NCI-H82 (cell line): ENCODE data around the gene USF2.

Experiments used
- DNase-seq: peaks from one replicate; lab custom pipeline; 2025; lab: John Stamatoyannopoulos, UW

The USF2 gene

DNA sequence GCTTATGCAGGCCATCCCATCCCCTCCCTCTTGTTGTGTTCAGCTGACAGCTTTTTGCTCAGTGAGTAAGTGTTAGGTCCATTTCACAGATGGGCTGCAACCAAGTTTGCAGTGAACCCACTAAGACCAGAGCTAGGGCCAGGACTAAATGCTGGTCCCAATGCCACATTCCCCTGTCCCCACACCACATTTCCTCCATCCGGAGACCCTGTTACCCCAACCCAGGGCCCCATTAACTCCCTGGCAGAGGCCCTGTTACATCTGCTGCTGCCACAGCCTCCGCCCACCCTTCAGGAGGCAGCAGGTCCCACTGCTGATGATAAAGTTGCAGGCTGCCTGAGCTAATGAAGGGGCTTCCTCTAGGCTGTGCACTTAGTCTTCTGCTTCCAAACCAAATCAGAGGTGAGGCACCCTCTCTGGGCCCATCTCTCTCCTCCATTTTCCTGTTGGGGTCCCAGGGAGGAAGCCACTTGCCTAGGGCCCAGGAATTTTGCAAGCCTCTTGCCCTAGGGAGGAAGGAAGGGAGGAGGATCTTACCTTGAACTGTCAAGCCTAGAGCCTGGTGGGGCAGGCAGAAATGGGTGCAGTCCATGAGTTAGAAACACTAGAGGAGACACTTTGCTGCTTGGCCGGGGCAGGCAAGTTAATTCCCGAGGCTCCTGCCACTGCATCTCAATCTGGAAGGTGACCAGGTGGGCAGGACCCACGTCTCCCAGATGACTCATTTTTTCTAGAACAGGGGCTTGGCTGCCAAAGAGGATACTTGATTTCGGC lies 3.4 kb upstream of the USF2 start:
- no peak for DNase-seq

DNA sequence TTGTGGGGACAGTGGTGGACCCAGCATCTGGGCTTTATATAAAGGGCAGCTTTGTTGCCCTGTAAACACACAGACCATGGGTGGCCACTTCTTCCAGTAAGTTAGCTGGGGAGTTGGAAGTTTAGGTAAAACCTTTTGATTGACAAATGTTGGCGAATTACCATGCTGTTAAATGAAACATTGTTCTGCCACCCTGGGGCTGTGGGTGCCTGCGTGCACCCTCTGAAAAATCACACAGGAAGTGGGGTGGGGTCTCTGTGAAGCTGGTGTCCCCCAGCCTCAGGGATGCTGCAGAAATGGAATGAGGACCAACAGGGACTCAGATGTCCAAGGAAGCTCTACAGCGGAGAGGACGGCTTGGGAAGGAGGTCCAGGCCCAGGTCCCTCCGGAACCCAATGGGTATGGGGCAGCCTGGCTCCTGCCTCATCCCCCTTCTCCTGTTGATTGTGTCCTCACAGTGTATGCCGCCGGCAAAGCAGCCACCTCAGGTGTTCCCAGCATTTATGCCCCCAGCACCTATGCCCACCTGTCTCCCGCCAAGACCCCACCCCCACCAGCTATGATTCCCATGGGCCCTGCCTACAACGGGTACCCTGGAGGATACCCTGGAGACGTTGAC lies 2.8 kb upstream of the USF2 start:
- no peak for DNase-seq

DNA sequence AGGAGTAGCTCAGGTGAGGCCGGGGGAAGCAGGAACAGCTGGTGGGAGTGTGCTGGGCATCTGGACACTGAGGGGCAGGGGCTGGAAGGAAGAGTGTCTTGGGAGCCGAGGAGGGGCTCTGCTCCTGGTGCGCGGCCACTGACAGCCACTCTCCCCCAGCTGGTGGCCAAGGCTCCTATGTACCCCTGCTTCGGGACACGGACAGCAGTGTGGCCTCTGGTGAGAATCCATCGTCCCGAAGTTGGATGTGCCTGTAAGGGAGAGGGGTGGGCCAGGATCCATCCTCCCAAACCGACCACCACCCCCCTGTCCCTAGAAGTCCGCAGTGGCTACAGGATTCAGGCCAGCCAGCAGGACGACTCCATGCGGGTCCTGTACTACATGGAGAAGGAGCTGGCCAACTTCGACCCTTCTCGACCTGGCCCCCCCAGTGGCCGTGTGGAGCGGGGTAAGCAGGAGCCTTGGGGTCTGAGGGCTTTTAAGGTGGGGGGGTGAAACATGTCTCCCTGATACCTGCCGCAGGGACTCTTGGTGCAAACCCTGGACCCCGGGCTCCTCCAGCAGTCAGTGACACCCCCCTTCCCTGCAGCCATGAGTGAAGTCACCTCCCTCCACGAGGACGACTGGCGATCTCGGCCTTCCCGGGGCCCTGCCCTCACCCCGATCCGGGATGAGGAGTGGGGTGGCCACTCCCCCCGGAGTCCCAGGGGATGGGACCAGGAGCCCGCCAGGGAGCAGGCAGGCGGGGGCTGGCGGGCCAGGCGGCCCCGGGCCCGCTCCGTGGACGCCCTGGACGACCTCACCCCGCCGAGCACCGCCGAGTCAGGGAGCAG lies 2.0 kb upstream of the USF2 start:
- DNase-seq = peak; percentile 44

DNA sequence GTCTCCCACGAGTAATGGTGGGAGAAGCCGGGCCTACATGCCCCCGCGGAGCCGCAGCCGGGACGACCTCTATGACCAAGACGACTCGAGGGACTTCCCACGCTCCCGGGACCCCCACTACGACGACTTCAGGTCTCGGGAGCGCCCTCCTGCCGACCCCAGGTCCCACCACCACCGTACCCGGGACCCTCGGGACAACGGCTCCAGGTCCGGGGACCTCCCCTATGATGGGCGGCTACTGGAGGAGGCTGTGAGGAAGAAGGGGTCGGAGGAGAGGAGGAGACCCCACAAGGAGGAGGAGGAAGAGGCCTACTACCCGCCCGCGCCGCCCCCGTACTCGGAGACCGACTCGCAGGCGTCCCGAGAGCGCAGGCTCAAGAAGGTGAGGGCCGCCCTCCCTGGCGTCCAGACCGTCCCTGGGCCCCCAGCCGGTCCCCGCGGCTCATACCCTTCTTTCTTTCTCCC lies 1.4 kb upstream of the USF2 start:
- DNase-seq = peak; percentile 47

DNA sequence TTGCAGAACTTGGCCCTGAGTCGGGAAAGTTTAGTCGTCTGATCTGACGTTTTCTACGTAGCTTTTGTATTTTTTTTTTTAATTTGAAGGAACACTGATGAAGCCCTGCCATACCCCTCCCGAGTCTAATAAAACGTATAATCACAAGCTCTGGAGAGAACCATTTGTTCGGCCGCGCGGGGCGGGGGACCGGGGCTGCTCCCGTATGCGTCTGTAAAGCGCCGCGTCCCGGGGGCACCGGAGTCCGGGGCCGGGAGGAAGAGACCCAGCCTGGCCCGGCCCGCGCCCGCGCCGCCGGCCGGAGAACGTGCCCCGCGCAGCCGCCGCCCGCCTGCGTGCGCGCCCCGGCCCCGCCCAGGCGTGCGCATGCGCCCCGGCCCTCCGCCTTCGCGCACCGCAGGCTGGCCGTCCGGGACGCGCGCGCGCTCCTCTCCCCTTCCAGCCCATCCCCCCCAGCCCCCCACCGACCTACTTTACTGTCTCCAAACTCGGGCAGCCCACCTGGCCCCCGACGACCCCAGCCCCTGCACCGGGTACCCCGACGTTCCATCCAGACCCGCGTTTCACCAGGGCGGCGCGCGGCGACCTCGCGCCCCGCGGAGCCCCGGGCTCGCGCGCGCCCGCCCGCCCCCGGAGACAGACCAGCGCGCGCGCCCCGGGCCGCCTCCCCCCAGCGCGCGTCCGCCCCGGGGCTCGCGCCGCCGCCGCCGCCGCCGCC lies 785 bp upstream of the USF2 start:
- peak; percentile 71 for DNase-seq

DNA sequence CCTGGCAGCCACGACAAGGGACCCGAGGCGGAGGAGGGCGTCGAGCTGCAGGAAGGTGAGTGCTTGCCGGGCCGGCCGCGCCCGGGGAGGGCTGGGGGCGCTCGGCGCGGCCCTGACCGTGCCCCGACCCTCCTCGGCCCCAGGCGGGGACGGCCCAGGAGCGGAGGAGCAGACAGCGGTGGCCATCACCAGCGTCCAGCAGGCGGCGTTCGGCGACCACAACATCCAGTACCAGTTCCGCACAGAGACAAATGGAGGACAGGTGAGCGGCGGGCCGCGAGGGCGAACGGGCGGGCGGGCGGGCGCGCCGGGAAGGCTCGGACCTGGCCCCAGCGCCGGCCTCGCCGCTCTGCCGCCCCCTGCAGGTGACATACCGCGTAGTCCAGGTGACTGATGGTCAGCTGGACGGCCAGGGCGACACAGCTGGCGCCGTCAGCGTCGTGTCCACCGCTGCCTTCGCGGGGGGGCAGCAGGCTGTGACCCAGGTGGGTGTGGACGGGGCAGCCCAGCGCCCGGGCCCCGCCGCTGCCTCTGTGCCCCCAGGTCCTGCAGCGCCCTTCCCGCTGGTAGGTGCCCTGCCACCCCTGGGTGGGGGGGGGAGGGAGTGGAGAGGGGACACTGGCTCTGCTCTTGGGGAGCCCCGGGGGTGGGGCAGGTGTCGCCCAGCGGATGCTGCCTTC lies 816 bp downstream of the USF2 start:
- DNase-seq = peak; percentile 83

DNA sequence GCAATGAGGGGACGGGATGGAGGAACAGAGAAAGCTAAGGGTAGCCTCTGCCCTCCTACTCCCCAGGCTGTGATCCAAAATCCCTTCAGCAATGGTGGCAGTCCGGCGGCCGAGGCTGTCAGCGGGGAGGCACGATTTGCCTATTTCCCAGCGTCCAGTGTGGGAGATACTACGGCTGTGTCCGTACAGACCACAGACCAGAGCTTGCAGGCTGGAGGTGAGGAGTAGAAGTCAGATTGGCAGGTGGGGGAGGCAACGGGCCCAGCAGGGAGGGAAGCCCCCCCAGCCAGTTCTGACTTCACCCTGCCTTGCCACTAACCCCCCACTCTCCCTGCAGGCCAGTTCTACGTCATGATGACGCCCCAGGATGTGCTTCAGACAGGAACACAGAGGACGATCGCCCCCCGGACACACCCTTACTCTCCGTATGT lies 1.6 kb downstream of the USF2 start:
- DNase-seq = no peak

DNA sequence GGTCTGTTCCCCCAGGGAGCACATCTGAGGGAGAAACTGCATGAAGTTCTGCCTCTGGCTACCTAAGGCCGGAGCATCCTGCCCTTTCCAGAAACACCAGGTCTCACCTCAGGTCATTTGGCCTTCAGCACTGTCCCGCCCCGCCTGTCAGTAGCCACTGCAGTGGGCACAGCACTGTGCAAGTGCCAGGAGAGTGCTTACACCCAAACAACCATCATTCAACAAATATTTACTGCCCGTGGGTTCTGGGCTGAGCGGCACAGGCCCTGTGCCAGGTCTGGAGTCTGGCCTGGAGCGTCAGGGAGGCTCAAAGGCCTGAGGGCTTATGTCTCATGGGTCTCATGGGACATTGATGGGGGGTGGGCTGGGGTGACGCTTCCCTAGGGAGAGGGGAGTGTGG lies 2.8 kb downstream of the USF2 start:
- DNase-seq = no peak

DNA sequence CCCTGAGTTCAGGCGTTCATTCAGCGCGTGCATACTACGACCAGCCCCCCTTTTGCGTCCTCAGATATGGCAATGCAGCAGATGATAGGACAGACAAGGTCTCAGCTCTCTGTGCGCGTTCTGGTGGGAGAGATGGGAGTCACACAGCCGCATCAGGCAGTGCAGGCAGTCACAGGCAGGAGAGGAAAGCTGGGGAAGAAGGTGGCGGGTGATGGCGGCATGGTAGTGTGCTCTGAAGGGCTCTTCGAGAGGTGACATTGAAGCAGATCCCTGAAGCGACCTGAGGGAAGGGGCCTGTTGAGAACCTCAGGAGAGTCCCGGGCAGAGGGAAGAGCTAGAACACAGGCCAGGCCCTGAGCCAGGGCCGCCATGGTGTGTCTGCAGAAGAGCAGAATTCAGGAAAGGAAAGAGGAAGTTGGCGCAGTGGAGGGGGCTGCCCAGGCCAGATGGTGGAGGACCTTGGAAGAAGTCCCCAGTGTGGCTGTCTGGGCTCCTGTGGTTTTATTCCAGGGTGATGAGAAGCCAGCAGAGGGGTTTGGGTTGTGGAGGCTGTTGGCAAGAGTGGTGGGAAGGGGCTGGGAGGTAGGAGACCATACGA lies 3.5 kb downstream of the USF2 start:
- DNase-seq = no peak

DNA sequence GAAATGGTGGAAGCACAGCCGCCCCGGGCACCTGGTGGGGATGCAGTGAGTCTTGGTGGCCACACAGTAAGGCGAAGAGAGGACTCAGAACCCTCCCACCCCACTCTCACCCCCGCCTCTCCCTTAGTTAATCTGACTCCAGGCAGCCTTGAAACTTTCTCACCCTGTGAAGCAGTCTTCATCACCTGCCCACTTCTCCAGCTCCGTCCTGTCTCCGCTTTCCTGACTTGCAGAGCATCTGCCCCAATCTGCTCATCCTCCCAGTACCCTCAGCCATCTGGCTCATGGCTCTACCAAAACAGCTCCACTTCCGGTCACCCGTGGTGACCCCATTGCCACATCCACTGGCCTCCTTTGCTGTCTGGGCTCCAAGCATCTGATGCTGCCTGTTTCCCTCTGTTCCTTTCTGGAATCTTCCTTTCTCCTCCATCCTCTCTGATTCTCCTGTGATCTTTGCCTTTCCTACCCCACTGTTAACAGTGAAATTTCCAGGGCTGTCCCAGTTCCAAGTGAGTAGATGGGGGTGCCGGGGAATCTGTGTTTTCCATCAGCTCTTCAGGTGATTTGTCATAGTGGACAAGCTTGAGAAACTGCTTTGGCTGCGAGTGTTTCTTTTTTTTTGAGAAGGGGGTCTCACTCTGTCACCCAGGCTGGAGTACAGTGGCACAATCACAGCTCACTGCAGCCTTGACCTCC lies 4.3 kb downstream of the USF2 start:
- no peak for DNase-seq

DNA sequence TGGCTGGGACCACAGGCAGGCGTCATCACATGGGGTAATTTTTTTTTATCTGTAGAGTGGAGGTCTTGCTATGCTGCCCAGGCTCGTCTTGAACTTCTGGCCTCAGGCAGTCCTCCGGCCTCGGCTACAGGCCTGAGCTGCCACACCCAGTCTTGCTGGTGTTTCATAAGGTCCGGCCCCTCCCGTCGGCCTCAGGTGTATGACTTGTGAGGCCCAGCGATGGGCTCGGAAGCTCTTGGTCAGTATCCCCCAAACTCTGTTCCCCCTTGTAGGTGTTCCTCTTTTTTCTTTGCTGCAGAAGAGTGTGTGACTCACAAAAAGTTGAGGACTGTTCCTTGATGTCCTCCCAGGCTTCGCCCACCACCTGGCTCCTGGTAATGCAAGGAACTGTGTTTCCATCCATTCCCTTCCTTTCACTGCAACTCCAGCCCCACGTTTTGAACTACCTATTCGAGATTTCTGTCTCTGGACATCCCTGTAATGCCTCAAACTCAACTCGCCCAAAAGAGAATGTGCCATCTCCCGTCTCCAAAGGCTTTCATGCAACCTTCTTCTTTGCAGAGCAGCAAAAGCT lies 5.0 kb downstream of the USF2 start:
- DNase-seq = no peak

DNA sequence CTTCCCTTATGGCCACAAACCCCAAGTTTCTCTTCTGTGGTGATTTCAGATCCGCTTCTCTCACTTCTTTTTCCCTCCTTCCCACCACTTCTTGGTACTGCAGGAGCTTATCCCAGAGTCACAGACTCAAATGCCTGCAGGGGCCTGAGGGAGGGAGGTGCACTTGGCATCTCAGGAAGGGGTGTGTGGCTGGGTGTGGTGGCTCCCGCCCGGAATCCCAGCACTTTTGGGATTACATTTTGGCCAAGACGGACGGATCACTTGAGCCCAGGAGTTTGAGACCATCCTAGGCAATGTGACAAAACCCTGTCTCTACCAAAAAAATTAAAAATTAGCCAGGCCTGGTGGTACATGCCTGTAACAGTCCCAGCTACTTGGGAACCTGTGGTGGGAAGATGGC lies 5.6 kb downstream of the USF2 start:
- no peak for DNase-seq

DNA sequence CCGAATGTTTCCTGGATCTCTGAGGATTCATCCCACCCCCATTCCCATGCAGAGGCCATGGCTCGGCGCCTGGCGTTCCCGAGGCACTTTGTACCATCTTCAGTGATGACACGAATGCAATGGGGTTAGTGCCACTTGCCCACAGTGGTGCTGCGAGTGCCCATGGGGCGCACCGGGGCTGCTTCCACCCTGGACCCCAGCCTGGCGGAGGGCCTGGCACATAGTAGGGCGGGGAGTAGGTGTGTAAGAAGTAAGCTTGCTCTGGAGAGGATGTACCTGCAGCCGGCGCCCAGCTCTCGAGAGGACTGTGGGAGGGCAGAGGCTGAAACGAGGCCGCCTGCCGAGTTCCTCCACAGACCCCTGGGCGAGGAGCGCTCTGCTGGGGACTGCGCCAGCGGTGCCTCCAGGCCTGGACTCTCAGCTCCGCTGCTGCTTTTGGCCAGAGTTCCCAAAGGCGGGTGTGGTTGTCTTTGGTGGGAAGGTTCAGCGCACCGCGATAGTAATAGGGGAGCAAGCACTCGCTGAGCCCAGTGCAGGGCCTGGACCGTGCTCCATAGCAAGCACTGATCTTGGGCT lies 8.0 kb downstream of the USF2 start:
- DNase-seq = no peak

DNA sequence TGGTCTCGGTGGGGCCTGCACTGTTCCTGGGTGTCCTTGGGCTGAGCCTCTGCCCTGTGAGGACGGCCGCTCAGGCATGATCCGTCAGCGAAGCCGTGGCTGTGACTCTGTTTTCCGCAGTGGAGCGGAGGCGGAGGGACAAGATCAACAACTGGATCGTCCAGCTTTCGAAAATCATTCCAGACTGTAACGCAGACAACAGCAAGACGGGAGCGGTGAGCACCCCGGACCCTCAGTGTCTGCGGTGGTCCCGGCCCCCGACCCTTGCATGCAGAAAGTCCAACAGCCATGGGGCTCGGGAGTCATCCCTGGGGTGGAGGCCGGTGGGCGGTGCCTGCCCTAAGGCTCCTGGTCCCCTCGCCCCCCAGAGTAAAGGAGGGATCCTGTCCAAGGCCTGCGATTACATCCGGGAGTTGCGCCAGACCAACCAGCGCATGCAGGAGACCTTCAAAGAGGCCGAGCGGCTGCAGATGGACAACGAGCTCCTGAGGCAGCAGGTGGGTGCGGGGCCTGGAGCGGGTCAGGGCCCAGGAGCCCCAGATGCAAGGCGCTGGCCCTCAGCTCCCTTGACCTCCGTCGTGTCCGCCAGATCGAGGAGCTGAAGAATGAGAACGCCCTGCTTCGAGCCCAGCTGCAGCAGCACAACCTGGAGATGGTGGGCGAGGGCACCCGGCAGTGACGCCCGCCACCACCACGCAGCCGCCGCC lies 10.0 kb downstream of the USF2 start:
- no peak for DNase-seq

DNA sequence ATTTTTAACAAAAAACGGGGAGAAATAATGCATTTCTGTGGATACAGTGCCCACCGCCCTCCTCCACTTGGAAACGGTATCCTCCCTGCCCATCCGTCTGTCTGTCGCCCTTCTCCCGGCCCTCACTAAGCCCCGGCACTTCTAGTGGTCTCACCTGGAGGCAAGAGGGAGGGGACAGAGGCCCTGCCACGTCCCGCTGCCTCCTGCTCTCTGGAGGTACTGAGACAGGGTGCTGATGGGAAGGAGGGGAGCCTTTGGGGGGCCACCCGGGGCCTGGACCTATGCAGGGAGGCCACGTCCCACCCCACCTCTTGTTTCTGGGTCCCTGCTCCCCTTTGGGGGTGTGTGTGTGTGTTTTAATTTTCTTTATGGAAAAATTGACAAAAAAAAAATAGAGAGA lies 10.6 kb downstream of the USF2 start:
- DNase-seq = no peak

DNA sequence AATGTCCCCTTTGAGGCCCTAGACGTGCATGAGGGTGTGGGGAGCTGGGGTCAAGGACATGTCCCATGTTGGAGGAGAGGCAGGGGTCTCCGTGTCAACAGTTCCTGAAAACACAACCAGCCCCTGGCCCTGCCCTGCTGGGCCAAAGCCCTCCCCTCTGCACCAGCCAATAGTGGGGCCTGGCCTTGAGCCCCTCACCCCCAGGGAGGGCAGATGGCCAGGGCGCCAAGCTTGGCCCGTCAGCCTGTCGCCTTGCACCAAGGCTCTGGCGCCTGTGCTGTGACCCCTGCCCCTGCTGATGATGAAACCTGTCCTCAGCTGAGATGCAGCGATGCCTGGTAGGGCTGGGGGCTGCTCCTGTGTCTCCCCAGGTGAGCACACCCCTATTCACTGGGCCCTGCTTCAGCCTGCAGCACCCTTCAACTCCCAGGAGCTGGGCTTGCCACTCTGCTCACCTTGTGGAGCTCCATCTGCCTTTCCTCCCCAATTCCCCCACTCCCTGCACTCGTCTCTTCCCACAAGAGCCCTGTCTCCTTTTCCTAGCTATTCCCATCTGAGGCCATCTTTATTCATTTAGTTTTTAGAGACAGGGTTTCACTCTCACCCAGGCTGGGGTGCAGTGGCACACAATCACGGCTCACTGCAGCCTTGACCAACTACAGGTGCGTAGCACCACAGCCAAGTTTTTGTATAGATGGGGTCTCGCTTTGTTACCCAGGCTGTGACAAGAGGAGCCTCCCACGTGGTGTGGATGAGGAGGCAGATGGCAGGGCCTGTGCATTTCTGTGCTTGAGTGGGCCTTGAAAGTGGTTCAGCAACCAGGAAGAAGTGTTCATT lies 11.4 kb downstream of the USF2 start:
- DNase-seq = peak; percentile 68

DNA sequence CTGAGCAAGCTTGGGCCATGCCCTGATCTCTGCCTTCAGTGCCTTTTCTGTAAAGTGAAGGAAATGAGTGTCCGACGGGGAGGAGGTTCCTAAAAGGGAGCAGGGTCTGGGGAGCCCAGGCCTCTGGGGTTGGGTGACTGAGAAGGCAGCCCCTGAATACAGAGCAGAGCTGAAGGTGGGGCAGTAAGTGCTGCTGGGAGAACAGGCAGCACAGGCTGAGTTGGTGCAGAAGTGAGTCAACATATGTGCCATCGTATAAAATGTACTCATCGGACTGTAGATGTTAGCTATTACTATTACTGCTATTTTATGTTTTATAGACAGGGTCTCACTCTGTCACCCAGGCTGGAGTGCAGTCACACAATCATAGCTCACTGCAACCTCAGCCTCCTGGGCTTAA lies 12.5 kb downstream of the USF2 start:
- no peak for DNase-seq
